Hippocampal formation (tissue), 2 donors: ENCODE data around the gene PCYT2.
A peak's percentile ranks its signal among the peaks of the same experiment; 100 is the strongest.

Source experiments
- DNase-seq, 2 donors: peaks; one replicate each; lab custom pipeline; 2025; lab: John Stamatoyannopoulos, UW

PCYT2 gene

GRCh38 chr17:81942167-81942553, 31.0 kb upstream of the PCYT2 start:
- no peak for DNase-seq

- no peak for DNase-seq
These were observed 30.4 kb upstream of the PCYT2 start for GRCh38 chr17:81941484-81942166.

GRCh38 chr17:81940538-81941483, 29.6 kb upstream of the PCYT2 start:
- DNase-seq: no peak

GRCh38 chr17:81939881-81940385, 28.7 kb upstream of the PCYT2 start:
- peak; percentile 55 to 61 for DNase-seq

GRCh38 chr17:81939218-81939617, 28.0 kb upstream of the PCYT2 start:
- no peak for DNase-seq

- no peak for DNase-seq
These were observed 24.5 kb upstream of the PCYT2 start for GRCh38 chr17:81935709-81936084.

GRCh38 chr17:81934850-81935708, 23.9 kb upstream of the PCYT2 start:
- no peak for DNase-seq

GRCh38 chr17:81934098-81934757, 23.0 kb upstream of the PCYT2 start:
- no peak for DNase-seq

- DNase-seq: no peak
These were observed 22.0 kb upstream of the PCYT2 start for GRCh38 chr17:81933178-81933699.

GRCh38 chr17:81932333-81932983, 21.3 kb upstream of the PCYT2 start:
- no peak for DNase-seq

- DNase-seq: no peak
These were observed 20.5 kb upstream of the PCYT2 start for GRCh38 chr17:81931557-81932332.

- DNase-seq: no peak
These were observed 20.0 kb upstream of the PCYT2 start for GRCh38 chr17:81931189-81931556.

GRCh38 chr17:81930142-81931125, 19.2 kb upstream of the PCYT2 start:
- no peak for DNase-seq

GRCh38 chr17:81929253-81930141, 18.3 kb upstream of the PCYT2 start:
- no peak for DNase-seq

- DNase-seq: no peak
These were observed 17.5 kb upstream of the PCYT2 start for GRCh38 chr17:81928544-81929252.

- peak; percentile 84 to 89 for DNase-seq
These were observed 16.7 kb upstream of the PCYT2 start, which contains the start of gene MAFG for GRCh38 chr17:81927653-81928543. Gene MAFG, minus strand, starts transcription at chr17:81927735. Its CDS starts 4,550 bp downstream, at chr17:81923185.
